Ascending aorta (tissue), 2 donors: Measurements from ENCODE around the gene TF. TPM values are rescaled to one million over a fixed set of nuclear protein-coding genes. Genes with fewer than 3 reads are reported as not detected.

Source experiments
- DNase-seq, 2 donors: peaks; one replicate each; pipeline ENCODE4 v3.0.0-alpha.2; 2019; ENCODE audit warnings: low spot score in 2 of 2
- H3K27ac ChIP-seq, 2 donors: fragments of 200-600 bp; sonication (generic); one replicate each; pipeline ENCODE4 v1.5.1; 2016 to 2017; ENCODE audit warnings: mild to moderate bottlenecking in 1 of 2
- H3K27me3 ChIP-seq: fragments of 200-600 bp; sonication (generic); one replicate; pipeline ENCODE4 v1.5.1; 2017
- H3K36me3 ChIP-seq, 2 donors: fragments of 200-600 bp; sonication (generic); one replicate each; pipeline ENCODE4 v1.5.1; 2016
- H3K4me1 ChIP-seq, 2 donors: fragments of 200-600 bp; sonication (generic); one replicate each; pipeline ENCODE4 v1.5.1; 2016 to 2017; ENCODE audit warnings: mild to moderate bottlenecking in 1 of 2
- H3K4me3 ChIP-seq, 2 donors: fragments of 200-600 bp; sonication (generic); one replicate each; pipeline ENCODE4 v1.5.1; 2016 to 2017; ENCODE audit warnings: mild to moderate bottlenecking in 1 of 2
- H3K9me3 ChIP-seq, 2 donors: fragments of 200-600 bp; sonication (generic); one replicate each; pipeline ENCODE4 v1.5.1; 2016
- CTCF ChIP-seq, 3 experiments: fragments of 200-600 bp in 2 of 3; fragments of 450-650 bp in 1 of 3; sonication (generic) in 2 of 3; IDR thresholded peaks; one replicate each; pipeline ENCODE4 v1.5.1; 2016 to 2019; ENCODE audit warnings: antibody characterized with exemption in 3 of 3, mild to moderate bottlenecking in 1 of 3, moderate library complexity in 1 of 3
- intact Hi-C: fragments of 100-400 bp; cut with DNase I; formaldehyde crosslinking; loops from one replicate; pipeline ENCODE4 v1.15.1; 2023
- total RNA-seq: library from RNA; depleted of rRNA; stranded (reverse); fragments of >200 nt; gene quantifications from one replicate; pipeline ENCODE4 v1.1.0, GENCODE V29; 2016

The TF gene
- total RNA-seq, 1 donor from 2014 or later = 62.8 TPM

DNA sequence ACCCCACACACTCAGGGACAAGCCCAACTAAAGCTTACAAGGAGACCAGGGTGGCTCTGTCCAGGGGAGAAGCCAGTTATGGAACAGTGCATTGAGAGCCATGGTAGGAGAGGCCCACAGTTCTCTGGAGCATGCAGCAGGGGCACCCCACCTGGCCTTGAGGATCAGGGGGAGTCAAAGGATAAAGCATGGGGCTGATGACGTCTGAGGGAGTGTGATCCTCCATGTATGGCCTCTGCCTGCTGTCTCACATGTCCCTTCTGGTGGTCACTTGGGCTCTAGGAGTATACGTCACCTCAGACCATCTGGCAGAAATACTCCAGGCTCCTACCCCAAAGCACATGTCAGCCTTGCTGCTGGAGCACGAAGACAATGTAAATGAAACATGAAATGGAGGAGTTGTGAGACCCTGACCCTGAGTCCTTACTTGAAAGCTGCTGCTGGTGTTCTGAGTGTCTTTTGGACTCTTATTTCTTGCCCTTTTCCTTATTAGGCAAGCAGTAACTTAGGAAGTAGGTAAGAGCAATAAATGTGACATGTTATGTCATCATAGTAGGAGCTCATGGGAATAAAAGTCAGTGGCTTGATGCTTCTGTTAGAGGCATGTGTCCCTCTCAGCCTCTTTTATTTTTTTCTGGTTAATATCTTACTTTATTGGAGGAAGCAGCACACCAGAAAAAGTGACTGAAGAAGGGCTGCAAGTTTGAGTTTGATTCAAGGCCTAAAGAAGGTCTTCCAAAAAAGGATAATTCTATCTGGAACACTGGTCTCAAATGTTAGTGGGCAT, 74.9 kb downstream of the TF start:
- H3K4me3 ChIP-seq = no peak overlapping the region
- DNase-seq = no peak
- H3K9me3 ChIP-seq = no peaks in the 10 kb centered on the region
- intact Hi-C loops = no loop called here
- H3K27ac ChIP-seq = no peak overlapping the region
- peaks cover 42 to 63% of the 10 kb centered on the region in 2 donors for H3K36me3 ChIP-seq
- no peaks in the 10 kb centered on the region for H3K4me1 ChIP-seq
- H3K27me3 ChIP-seq = no peaks in the 10 kb centered on the region
- TF ChIP-seq CTCF (IDR thresholded peaks at IDR 0.05) = no peak

GRCh38 chr3:133821767-133822638, 75.8 kb downstream of the TF start:
- intact Hi-C loops = no loop called here
- peaks cover 38 to 55% of the 10 kb centered on the region in 2 donors for H3K36me3 ChIP-seq
- H3K27ac ChIP-seq = no peak overlapping the region

GRCh38 chr3:133824961-133825485, 78.8 kb downstream of the TF start:
- Histone ChIP-seq H3K9me3 (no peaks in the 10 kb centered on the region), H3K4me3 (no peak overlapping the region), H3K27ac (no peak overlapping the region), H3K4me1 (no peaks in the 10 kb centered on the region), H3K36me3 (peaks cover 27 to 35% of the 10 kb centered on the region in 2 donors), H3K27me3 (no peaks in the 10 kb centered on the region)
- DNase-seq = no peak
- intact Hi-C loops = no loop called here
- TF ChIP-seq CTCF (IDR thresholded peaks at IDR 0.05) = no peak

More at GRCh38 chr3:133821767-133822638, 75.8 kb downstream of the TF start:
- no peaks in the 10 kb centered on the region for H3K9me3 ChIP-seq
- peak in 1 of 3 experiments; percentile 10 for TF ChIP-seq CTCF (IDR thresholded peaks at IDR 0.05)
- no peaks in the 10 kb centered on the region for H3K4me1 ChIP-seq
- peak in 1 of 2 donors; percentile 89 for DNase-seq
- no peaks in the 10 kb centered on the region for H3K27me3 ChIP-seq
- H3K4me3 ChIP-seq = no peak overlapping the region

- intact Hi-C loops = no loop called here
- no peak overlapping the region for H3K27ac ChIP-seq
- no peaks in the 10 kb centered on the region for H3K9me3 ChIP-seq
- H3K27me3 ChIP-seq = no peaks in the 10 kb centered on the region
- no peak overlapping the region for H3K4me3 ChIP-seq
- peaks cover 16 to 24% of the 10 kb centered on the region in 2 donors for H3K36me3 ChIP-seq
- no peaks in the 10 kb centered on the region for H3K4me1 ChIP-seq
- no peak for TF ChIP-seq CTCF (IDR thresholded peaks at IDR 0.05)
- DNase-seq = no peak
These were observed 80.0 kb downstream of the TF start for GRCh38 chr3:133825969-133826727.

DNA sequence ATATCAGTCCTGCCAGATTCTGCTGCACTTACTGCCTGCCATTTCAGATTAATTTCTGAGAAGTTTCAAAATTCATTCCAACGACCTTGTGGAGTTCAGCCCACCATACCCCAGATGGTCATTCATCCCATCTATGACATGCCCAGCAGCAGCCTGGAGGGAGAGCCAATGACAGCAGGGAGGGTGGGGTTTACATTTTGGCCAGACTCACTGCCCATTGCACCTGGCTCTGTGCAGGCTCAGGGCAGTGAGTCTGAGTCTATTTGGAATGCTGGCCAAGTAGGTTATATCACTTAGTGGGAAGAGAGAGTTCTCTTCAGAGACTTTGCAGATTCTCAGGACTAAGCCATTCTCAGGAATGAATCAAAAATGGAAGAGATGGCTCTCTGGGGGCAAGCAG, 80.9 kb downstream of the TF start:
- Histone ChIP-seq H3K4me1 (no peaks in the 10 kb centered on the region), H3K27me3 (no peaks in the 10 kb centered on the region), H3K9me3 (no peaks in the 10 kb centered on the region), H3K27ac (no peak overlapping the region), H3K36me3 (peaks cover 15 to 21% of the 10 kb centered on the region in 2 donors), H3K4me3 (no peak overlapping the region)
- DNase-seq = no peak
- no peak for TF ChIP-seq CTCF (IDR thresholded peaks at IDR 0.05)
- intact Hi-C loops = no loop called here
